Hepatocyte (in vitro differentiated cells): ENCODE results near the gene GLT6D1. TPM values are rescaled to one million over a fixed set of nuclear protein-coding genes. Genes with fewer than 3 reads are reported as not detected.

ENCODE experiments used
- DNase-seq: peaks from one replicate; pipeline ENCODE4 v3.0.0-alpha.2; 2016; ENCODE audit warnings: low spot score
- H2AFZ ChIP-seq: fragments of 200-600 bp; sonication (generic); 2 replicates; pipeline ENCODE4 v1.6.0; 2016; ENCODE audit warnings: antibody characterized with exemption, mild to moderate bottlenecking
- H3K27ac ChIP-seq: fragments of 200-600 bp; sonication (generic); 2 replicates; pipeline ENCODE4 v1.5.1; 2016; ENCODE audit warnings: mild to moderate bottlenecking
- H3K27me3 ChIP-seq: fragments of 200-600 bp; sonication (generic); 2 replicates; pipeline ENCODE4 v1.6.1; 2016
- H3K36me3 ChIP-seq: fragments of 200-600 bp; sonication (generic); replicated peaks from 2 replicates; pipeline ENCODE4 v1.5.1; 2016; ENCODE audit warnings: low read depth; ENCODE audit not compliant: insufficient read depth
- H3K4me1 ChIP-seq: fragments of 200-600 bp; sonication (generic); 2 replicates; pipeline ENCODE4 v1.5.1; 2016; ENCODE audit warnings: mild to moderate bottlenecking, moderate library complexity; ENCODE audit not compliant: insufficient read depth
- H3K4me2 ChIP-seq: fragments of 200-600 bp; sonication (generic); 2 replicates; pipeline ENCODE4 v1.6.0; 2016
- H3K4me3 ChIP-seq: fragments of 200-600 bp; sonication (generic); 2 replicates; pipeline ENCODE4 v1.5.1; 2016; ENCODE audit warnings: mild to moderate bottlenecking
- H3K79me2 ChIP-seq: fragments of 200-600 bp; sonication (generic); 2 replicates; pipeline ENCODE4 v1.6.0; 2017; ENCODE audit warnings: mild to moderate bottlenecking
- H3K9me2 ChIP-seq: fragments of 200-600 bp; sonication (generic); replicated peaks from 2 replicates; pipeline ENCODE4 v1.6.0; 2017; ENCODE audit warnings: mild to moderate bottlenecking; ENCODE audit not compliant: insufficient read depth
- H3K9me3 ChIP-seq: fragments of 200-600 bp; sonication (generic); 2 replicates; pipeline ENCODE4 v1.5.1; 2016; ENCODE audit warnings: low read depth, mild to moderate bottlenecking
- H4K20me1 ChIP-seq: fragments of 200-600 bp; sonication (generic); 2 replicates; pipeline ENCODE4 v1.6.0; 2016; ENCODE audit warnings: mild to moderate bottlenecking; ENCODE audit not compliant: insufficient read depth, poor library complexity, severe bottlenecking
- EZH2 ChIP-seq: fragments of 200-600 bp; sonication (generic); IDR thresholded peaks from 2 replicates; pipeline ENCODE4 v1.6.1; 2016; ENCODE audit warnings: antibody characterized with exemption, mild to moderate bottlenecking, borderline replicate concordance
- EZH2phosphoT487 ChIP-seq: fragments of 200-600 bp; sonication (generic); IDR thresholded peaks from one replicate; pipeline ENCODE4 v1.6.1; 2018; ENCODE audit warnings: antibody characterized with exemption, mild to moderate bottlenecking, low read depth, moderate library complexity; ENCODE audit not compliant: unreplicated experiment, severe bottlenecking
- WGBS: methylation state at CpG from one replicate; pipeline ENCODE4 v1.1.6; 2016; ENCODE audit warnings: low lambda C conversion rate; ENCODE audit errors: missing lambda C conversion rate; 5-methylcytosine and 5-hydroxymethylcytosine counted together
- polyA plus RNA-seq: library from polyadenylated mRNA; unstranded; fragments of >200 nt; fragmentation: Nextera tagmentation; extraction: Ambion mirVana; gene quantifications from 2 replicates; pipeline ENCODE4 v1.2.1, GENCODE V29; 2016
- total RNA-seq: library from RNA; depleted of rRNA; stranded (reverse); fragments of >200 nt; gene quantifications from 2 replicates; pipeline ENCODE4 v1.2.3, GENCODE V29; 2014
- TF ChIP-seq, protein P1 (sequence below): fragments of 200-600 bp; sonication (generic); IDR thresholded peaks from 2 replicates; pipeline ENCODE4 v1.5.1; 2016; ENCODE audit warnings: antibody characterized with exemption, mild to moderate bottlenecking; ENCODE audit not compliant: poor library complexity

Gene GLT6D1
- total and polyA plus RNA-seq, 2 experiments from 2014 or later = 0.20 TPM; not detected in 1

DNA sequence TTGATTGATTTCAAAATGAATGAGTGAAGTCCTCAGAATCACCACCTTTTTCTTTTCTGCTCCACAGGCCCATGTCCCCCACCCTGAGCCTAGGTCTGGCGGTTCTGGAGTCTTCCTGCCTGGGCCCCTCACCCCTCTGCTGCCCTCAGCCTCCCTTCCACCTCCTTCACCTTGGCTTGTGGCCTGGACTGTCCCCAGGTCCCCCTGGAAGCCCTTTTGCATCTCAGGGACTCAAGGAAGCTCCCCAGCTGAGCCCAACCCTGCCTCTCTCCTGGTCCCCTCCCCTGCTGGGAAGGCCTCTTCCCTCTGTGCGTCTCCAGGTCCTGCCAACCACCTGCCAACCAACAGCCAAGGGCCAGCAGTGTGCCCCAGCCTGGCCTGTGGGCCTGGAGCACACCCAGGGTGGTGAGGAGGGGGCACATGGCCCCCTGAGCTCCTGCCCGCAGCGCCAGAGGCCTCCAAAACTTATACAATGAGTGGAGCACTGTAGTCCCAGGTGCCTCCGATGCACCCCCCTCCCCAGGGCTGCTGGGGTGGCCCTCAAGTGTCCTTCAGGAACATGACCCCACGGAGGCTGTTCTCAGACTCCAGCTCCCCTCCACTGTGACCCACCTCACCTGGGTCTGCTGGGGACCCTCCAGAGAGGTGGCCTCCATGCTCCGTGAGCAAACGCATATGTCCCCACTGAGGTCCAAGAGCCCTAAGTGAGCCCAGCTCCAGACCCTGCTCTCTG, 20.3 kb downstream of the GLT6D1 start:
- Histone ChIP-seq H3K9me2 (no peaks in the 10 kb centered on the region), H3K9me3 (no peaks in the 10 kb centered on the region), H3K36me3 (no peaks in the 10 kb centered on the region), H3K4me1 (no peaks in the 10 kb centered on the region), H3K4me3 (no peak overlapping the region), H4K20me1 (no peaks in the 10 kb centered on the region), H3K27ac (no peak overlapping the region), H3K4me2 (no peak overlapping the region), H3K27me3 (peaks cover 4% of the 10 kb centered on the region), H2AFZ (no peak overlapping the region), H3K79me2 (no peaks in the 10 kb centered on the region)
- no peak for DNase-seq
- no peak for TF ChIP-seq EZH2phosphoT487
- TF ChIP-seq EZH2 = no peak
- TF ChIP-seq, protein P1, sequence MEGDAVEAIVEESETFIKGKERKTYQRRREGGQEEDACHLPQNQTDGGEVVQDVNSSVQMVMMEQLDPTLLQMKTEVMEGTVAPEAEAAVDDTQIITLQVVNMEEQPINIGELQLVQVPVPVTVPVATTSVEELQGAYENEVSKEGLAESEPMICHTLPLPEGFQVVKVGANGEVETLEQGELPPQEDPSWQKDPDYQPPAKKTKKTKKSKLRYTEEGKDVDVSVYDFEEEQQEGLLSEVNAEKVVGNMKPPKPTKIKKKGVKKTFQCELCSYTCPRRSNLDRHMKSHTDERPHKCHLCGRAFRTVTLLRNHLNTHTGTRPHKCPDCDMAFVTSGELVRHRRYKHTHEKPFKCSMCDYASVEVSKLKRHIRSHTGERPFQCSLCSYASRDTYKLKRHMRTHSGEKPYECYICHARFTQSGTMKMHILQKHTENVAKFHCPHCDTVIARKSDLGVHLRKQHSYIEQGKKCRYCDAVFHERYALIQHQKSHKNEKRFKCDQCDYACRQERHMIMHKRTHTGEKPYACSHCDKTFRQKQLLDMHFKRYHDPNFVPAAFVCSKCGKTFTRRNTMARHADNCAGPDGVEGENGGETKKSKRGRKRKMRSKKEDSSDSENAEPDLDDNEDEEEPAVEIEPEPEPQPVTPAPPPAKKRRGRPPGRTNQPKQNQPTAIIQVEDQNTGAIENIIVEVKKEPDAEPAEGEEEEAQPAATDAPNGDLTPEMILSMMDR = no peak
- 84% methylated on average over 8 of the region's 8 CpGs for WGBS

DNA sequence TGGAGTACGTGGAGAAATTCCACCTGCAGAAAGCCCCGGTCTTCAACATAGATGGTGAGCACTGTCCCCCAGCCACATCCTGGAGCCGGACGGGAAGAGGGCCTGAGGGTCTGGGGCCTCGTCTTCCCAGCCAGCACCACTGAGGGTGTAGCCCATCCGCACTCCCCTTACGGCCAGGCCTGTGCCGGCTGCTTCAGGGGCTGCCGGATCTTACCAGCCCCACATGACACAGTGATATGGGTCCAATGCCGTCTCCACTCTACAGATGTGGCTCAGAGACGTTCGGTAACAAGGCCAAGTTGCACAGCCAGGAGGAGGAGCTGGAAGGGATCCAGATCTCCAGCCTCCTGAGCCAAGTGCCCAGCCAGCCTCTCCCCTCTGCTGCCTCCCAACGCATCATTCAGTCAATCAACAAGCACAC, 21.3 kb downstream of the GLT6D1 start:
- no peaks in the 10 kb centered on the region for H3K9me3 ChIP-seq
- H3K4me3 ChIP-seq = no peak overlapping the region
- no peaks in the 10 kb centered on the region for H3K79me2 ChIP-seq
- WGBS = 91% methylated on average over 13 of the region's 13 CpGs
- H3K27ac ChIP-seq = no peak overlapping the region
- DNase-seq = no peak
- H3K9me2 ChIP-seq = no peaks in the 10 kb centered on the region
- H3K4me1 ChIP-seq = no peaks in the 10 kb centered on the region
- H4K20me1 ChIP-seq = no peaks in the 10 kb centered on the region
- TF ChIP-seq, protein P1 = no peak
- TF ChIP-seq EZH2 (no peak), EZH2phosphoT487 (no peak)
- no peaks in the 10 kb centered on the region for H3K36me3 ChIP-seq
- peaks cover 4% of the 10 kb centered on the region for H3K27me3 ChIP-seq
- H2AFZ ChIP-seq = no peak overlapping the region
- H3K4me2 ChIP-seq = no peak overlapping the region

DNA sequence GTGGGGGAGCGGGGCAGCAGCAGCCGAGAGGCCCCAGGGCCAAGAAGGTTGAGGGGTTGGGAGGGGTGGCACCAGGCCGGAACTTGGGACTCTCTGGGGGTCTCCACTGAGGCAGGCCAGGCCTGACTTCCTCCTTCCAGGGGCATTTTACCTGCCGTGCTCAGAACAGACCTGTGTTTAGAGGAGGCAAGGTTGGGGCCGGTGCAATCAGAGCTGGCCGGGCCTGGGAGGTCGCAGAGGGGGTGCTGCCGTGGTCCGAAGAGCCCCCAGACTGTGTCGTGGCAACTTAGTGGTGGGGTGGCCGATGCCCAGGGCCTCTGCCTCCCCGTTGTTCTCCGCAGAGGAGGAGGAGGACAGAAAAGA, 21.8 kb downstream of the GLT6D1 start:
- no peaks in the 10 kb centered on the region for H3K4me1 ChIP-seq
- 92% methylated on average over 13 of the region's 13 CpGs for WGBS
- no peak for DNase-seq
- H3K79me2 ChIP-seq = no peaks in the 10 kb centered on the region
- peaks cover 4% of the 10 kb centered on the region for H3K27me3 ChIP-seq
- TF ChIP-seq, protein P1 = no peak
- TF ChIP-seq EZH2phosphoT487 (no peak), EZH2 (no peak)
- H3K9me3 ChIP-seq = no peaks in the 10 kb centered on the region
- H3K27ac ChIP-seq = no peak overlapping the region
- no peaks in the 10 kb centered on the region for H3K36me3 ChIP-seq
- no peak overlapping the region for H3K4me2 ChIP-seq
- no peak overlapping the region for H3K4me3 ChIP-seq
- no peaks in the 10 kb centered on the region for H3K9me2 ChIP-seq
- H4K20me1 ChIP-seq = no peaks in the 10 kb centered on the region
- no peak overlapping the region for H2AFZ ChIP-seq
